H1 (cell line): Measurements from ENCODE around the gene MARK3. TPM values are rescaled to one million over a fixed set of nuclear protein-coding genes. Genes with fewer than 3 reads are reported as not detected.

Experiments used
- CTCF ChIA-PET: fragments of 300-600 bp; sonication (Branson Sonifier 250); formaldehyde crosslinking; loops from one replicate; lab custom pipeline; 2021; ENCODE audit not compliant: partially characterized antibody; lab: Charles Lee
- POLR2A ChIA-PET: fragments of 300-600 bp; sonication (Branson Sonifier 250); formaldehyde crosslinking; loops from one replicate; lab custom pipeline; 2021; ENCODE audit warnings: inconsistent platforms; ENCODE audit not compliant: partially characterized antibody; lab: Charles Lee
- DNase-seq, 2 experiments: peaks; one replicate each; pipeline versions ENCODE4 v3.0.0 to v3.0.0-alpha.2; 2010 to 2022; ENCODE audit warnings: low spot score in 2 of 2, low read depth in 1 of 2, mixed read lengths in 1 of 2
- FAIRE-seq: peaks from 2 replicates; lab custom pipeline; 2011; peaks lifted over from hg19 to GRCh38; lab: Jason Lieb, UNC
- H2AFZ ChIP-seq: 2 replicates; pipeline ENCODE4 v1.8.1; 2012; ENCODE audit warnings: low read length, inconsistent platforms
- H2AK5ac ChIP-seq: 2 replicates; pipeline ENCODE4 v1.6.1; 2013; ENCODE audit warnings: low read depth, low read length
- H2BK120ac ChIP-seq: replicated peaks from 2 replicates; pipeline ENCODE3; 2013; ENCODE audit warnings: low read depth, low read length, inconsistent platforms
- H2BK12ac ChIP-seq: 2 replicates; pipeline ENCODE4 v1.6.1; 2013; ENCODE audit warnings: low read depth, low read length
- H2BK15ac ChIP-seq: 2 replicates; pipeline ENCODE4 v1.6.1; 2013; ENCODE audit warnings: low read length
- H2BK20ac ChIP-seq: 2 replicates; pipeline ENCODE4 v1.6.1; 2013; ENCODE audit warnings: low read length
- H2BK5ac ChIP-seq: 2 replicates; pipeline ENCODE4 v1.6.1; 2013; ENCODE audit warnings: low read depth, low read length
- H3K14ac ChIP-seq: 2 replicates; pipeline ENCODE4 v1.6.1; 2013; ENCODE audit warnings: inconsistent platforms; ENCODE audit not compliant: insufficient read length
- H3K18ac ChIP-seq: 2 replicates; pipeline ENCODE4 v1.6.1; 2013; ENCODE audit warnings: low read length; ENCODE audit errors: extremely low read depth
- H3K23ac ChIP-seq: 2 replicates; pipeline ENCODE4 v1.6.1; 2013; ENCODE audit warnings: inconsistent platforms; ENCODE audit not compliant: insufficient read length
- H3K23me2 ChIP-seq: 2 replicates; pipeline ENCODE4 v1.6.1; 2013; ENCODE audit warnings: low read depth, low read length
- H3K27ac ChIP-seq: 2 replicates; pipeline ENCODE4 v1.6.1; 2011; ENCODE audit warnings: low read depth, low read length, inconsistent platforms
- H3K27me3 ChIP-seq, 4 experiments: replicated peaks in 1 of 4; 1 replicate in 1 of 4; 2 replicates in 3 of 4; pipeline versions ENCODE4 v1.6.1 to v1.8.1; 2011 to 2013; ENCODE audit warnings: low read length in 3 of 4, mild to moderate bottlenecking in 3 of 4, inconsistent platforms in 2 of 4, mixed read lengths in 2 of 4, moderate library complexity in 1 of 4; ENCODE audit not compliant: control insufficient read depth in 3 of 4, insufficient read depth in 3 of 4; ENCODE audit errors: extremely low read depth in 1 of 4
- H3K36me3 ChIP-seq, 4 experiments: 2 replicates each; pipeline versions ENCODE4 v1.6.1 to v1.8.1; 2011 to 2013; ENCODE audit warnings: mild to moderate bottlenecking in 4 of 4, low read length in 3 of 4, moderate library complexity in 2 of 4, control low read depth in 1 of 4, inconsistent platforms in 1 of 4; ENCODE audit not compliant: insufficient read depth in 4 of 4, control insufficient read depth in 2 of 4
- H3K4ac ChIP-seq: replicated peaks from 2 replicates; pipeline ENCODE3; 2013; ENCODE audit warnings: low read length, low read depth, mixed read lengths, inconsistent platforms; ENCODE audit not compliant: insufficient read length
- H3K4me1 ChIP-seq, 4 experiments: replicated peaks in 1 of 4; 1 replicate in 1 of 4; 2 replicates in 3 of 4; pipeline versions ENCODE4 v1.6.1 to v1.8.1; 2011 to 2013; ENCODE audit warnings: low read length in 3 of 4, inconsistent platforms in 2 of 4, mixed read lengths in 1 of 4; ENCODE audit not compliant: insufficient read depth in 4 of 4, control insufficient read depth in 3 of 4
- H3K4me2 ChIP-seq, 2 experiments: 2 replicates each; pipeline versions ENCODE4 v1.6.1 to v1.8.1; 2011 to 2013; ENCODE audit warnings: low read depth in 2 of 2, low read length in 2 of 2, control low read depth in 1 of 2, inconsistent platforms in 1 of 2, mild to moderate bottlenecking in 1 of 2; ENCODE audit not compliant: insufficient read depth in 1 of 2
- H3K4me3 ChIP-seq, 4 experiments: fragments of 200-600, 300-600 bp in 1 of 4; sonication (generic), shearing (Covaris generic), sonication (Bioruptor Twin) in 1 of 4; 2 replicates each; pipeline versions ENCODE4 v1.5.1 to v1.8.1; 2011 to 2016; ENCODE audit warnings: low read length in 4 of 4, low read depth in 3 of 4, control low read depth in 2 of 4, inconsistent platforms in 2 of 4, mild to moderate bottlenecking in 2 of 4, mixed read lengths in 1 of 4, moderate library complexity in 1 of 4; ENCODE audit not compliant: insufficient read depth in 2 of 4; ENCODE audit errors: extremely low read depth in 1 of 4
- H3K56ac ChIP-seq: replicated peaks from 2 replicates; pipeline ENCODE3; 2013; ENCODE audit warnings: low read depth, mild to moderate bottlenecking, mixed read lengths, low read length, inconsistent platforms; ENCODE audit not compliant: insufficient read length
- H3K79me1 ChIP-seq: 2 replicates; pipeline ENCODE4 v1.6.1; 2013; ENCODE audit warnings: low read depth, low read length, control low read depth
- H3K79me2 ChIP-seq, 2 experiments: 2 replicates each; pipeline versions ENCODE4 v1.6.1 to v1.8.1; 2012 to 2013; ENCODE audit warnings: low read length in 2 of 2, mild to moderate bottlenecking in 2 of 2, inconsistent platforms in 1 of 2; ENCODE audit not compliant: insufficient read depth in 2 of 2, control insufficient read depth in 1 of 2
- H3K9ac ChIP-seq, 4 experiments: replicated peaks in 1 of 4; 1 replicate in 1 of 4; 2 replicates in 3 of 4; pipeline versions ENCODE4 v1.6.1 to v1.8.1; 2011 to 2013; ENCODE audit warnings: low read depth in 3 of 4, low read length in 3 of 4, control low read depth in 2 of 4, mild to moderate bottlenecking in 2 of 4, moderate library complexity in 2 of 4, inconsistent platforms in 1 of 4; ENCODE audit errors: extremely low read depth in 1 of 4
- H3K9me3 ChIP-seq, 2 experiments: 2 replicates each; pipeline versions ENCODE4 v1.6.1 to v1.8.1; 2012 to 2013; ENCODE audit warnings: mild to moderate bottlenecking in 2 of 2, moderate library complexity in 2 of 2, control low read depth in 1 of 2, inconsistent platforms in 1 of 2, low read depth in 1 of 2, low read length in 1 of 2, mixed read lengths in 1 of 2; ENCODE audit not compliant: insufficient read depth in 2 of 2
- H4K20me1 ChIP-seq, 2 experiments: replicated peaks in 1 of 2; 2 replicates each; pipeline versions ENCODE3 to v1.8.1; 2011 to 2013; ENCODE audit warnings: inconsistent platforms in 2 of 2, low read length in 2 of 2, mild to moderate bottlenecking in 1 of 2; ENCODE audit not compliant: insufficient read depth in 2 of 2, control insufficient read depth in 1 of 2
- H4K5ac ChIP-seq: 2 replicates; pipeline ENCODE4 v1.6.1; 2013; ENCODE audit warnings: low read length, low read depth, mixed read lengths, inconsistent platforms; ENCODE audit not compliant: insufficient read length
- H4K8ac ChIP-seq: 2 replicates; pipeline ENCODE4 v1.8.0; 2013; ENCODE audit warnings: mild to moderate bottlenecking, moderate library complexity, low read length, inconsistent platforms; ENCODE audit not compliant: insufficient read depth; ENCODE audit errors: extremely low read depth
- H4K91ac ChIP-seq: replicated peaks from 2 replicates; pipeline ENCODE3; 2013; ENCODE audit warnings: low read length, mixed read lengths, inconsistent platforms; ENCODE audit not compliant: insufficient read length
- CBX5 ChIP-seq: fragments of 300-800, 300-1000 bp; sonication (generic); IDR thresholded peaks from 2 replicates; pipeline ENCODE4 v1.7.1; 2016; ENCODE audit warnings: antibody characterized with exemption, low read length, low read depth
- CREB1 ChIP-seq: IDR thresholded peaks from 2 replicates; pipeline ENCODE4 v1.6.1; 2012; ENCODE audit warnings: inconsistent platforms
- EZH2 ChIP-seq: fragments of 200-600 bp; sonication (generic); IDR thresholded peaks from 2 replicates; pipeline ENCODE4 v1.7.1; 2012; ENCODE audit warnings: low read depth, mild to moderate bottlenecking, moderate library complexity, low read length, inconsistent platforms; ENCODE audit not compliant: severe bottlenecking
- MAFK ChIP-seq: IDR thresholded peaks from 2 replicates; pipeline ENCODE4 v1.6.1; 2012; ENCODE audit warnings: low read depth, mild to moderate bottlenecking, improper control_type of control experiment, low read length
- MAX ChIP-seq: IDR thresholded peaks from 2 replicates; pipeline ENCODE4 v1.6.1; 2012; ENCODE audit warnings: inconsistent platforms
- NRF1 ChIP-seq: IDR thresholded peaks from 2 replicates; pipeline ENCODE4 v1.6.1; 2011; ENCODE audit warnings: mild to moderate bottlenecking, low read depth, low read length, improper control_type of control experiment
- SIRT6 ChIP-seq: IDR thresholded peaks from one replicate; pipeline ENCODE4 v1.7.1; 2012; ENCODE audit warnings: low read length, inconsistent platforms
- SIX5 ChIP-seq: IDR thresholded peaks from 2 replicates; pipeline ENCODE4 v1.6.1; 2011; ENCODE audit warnings: mild to moderate bottlenecking, low read depth, low read length
- TBP ChIP-seq: IDR thresholded peaks from 2 replicates; pipeline ENCODE4 v1.6.1; 2011; ENCODE audit warnings: low read depth, low read length, improper control_type of control experiment
- USF2 ChIP-seq: IDR thresholded peaks from 2 replicates; pipeline ENCODE4 v1.6.1; 2011; ENCODE audit warnings: low read length, improper control_type of control experiment
- WGBS, 2 experiments: shearing (Covaris generic) in 1 of 2; methylation state at CpG; one replicate each; pipeline versions ENCODE4 v1.1.6 to v1.1.7; 2013 to 2015; ENCODE audit warnings: low lambda C conversion rate in 2 of 2, mixed read lengths in 2 of 2, inconsistent platforms in 1 of 2, low coverage in 1 of 2, missing lambda C conversion rate in 1 of 2; ENCODE audit not compliant: insufficient replicate concordance in 2 of 2, insufficient coverage in 1 of 2, insufficient read length in 1 of 2; ENCODE audit errors: extremely low coverage in 1 of 2, missing lambda C conversion rate in 1 of 2; 5-methylcytosine and 5-hydroxymethylcytosine counted together
- polyA plus RNA-seq, 7 experiments: library from polyadenylated mRNA; depleted of rRNA in 3 of 7; stranded (reverse) in 5 of 7; unstranded in 2 of 7; fragments of >200 nt in 5 of 7; fragments of 200-250 nt in 2 of 7; gene quantifications; 1 replicate in 5 of 7; 2 replicates in 1 of 7; 4 replicates in 1 of 7; pipeline versions ENCODE4 v1.2.1 to v1.2.3, GENCODE V29; 2011 to 2013; ENCODE audit warnings: missing spikeins in 2 of 7, mixed read lengths in 2 of 7
- total RNA-seq: library from RNA; stranded (reverse); fragmentation: NEBNext Ultra II Directional; extraction: Animal tissue kit (Norgen Biotek cat#: 25700); gene quantifications from 2 replicates; pipeline ENCODE4 v1.2.1, GENCODE V29; 2021

MARK3 gene
- total and polyA plus RNA-seq, 2 of the 8 experiments (the other 6 are each of a cell fraction or from before 2014, with no cell fraction given), result 39.4 to 76.9 TPM

GRCh38 chr14:103444837-103445524 is 59.8 kb downstream of the MARK3 start:
- Histone ChIP-seq H3K9ac (no peak overlapping the region), H3K4me2 (no peak overlapping the region)
- no peak for FAIRE-seq

More at GRCh38 chr14:103444837-103445524, 59.8 kb downstream of the MARK3 start:
- H2BK15ac ChIP-seq, result no peak overlapping the region
- H4K5ac ChIP-seq, result no peak overlapping the region
- TF ChIP-seq NRF1, result no peak
- TF ChIP-seq SIRT6, result no peak
- TF ChIP-seq MAFK, result no peak
- TF ChIP-seq SIX5, result no peak
- no peak for TF ChIP-seq CBX5
- TF ChIP-seq EZH2, result no peak
- no peak for TF ChIP-seq CREB1
- no peak for TF ChIP-seq TBP
- no peak for TF ChIP-seq USF2
- TF ChIP-seq MAX, result no peak
- H3K79me1 ChIP-seq, result peaks cover 5% of the 10 kb centered on the region; the same call in 1 of the 2 replicates
- no peak overlapping the region for H4K8ac ChIP-seq
- CTCF ChIA-PET, result interaction anchor here (0.6 to 0.8 kb wide), 3 partner anchors 43 to 169 kb away, joined by 3 to 5 read pairs (median 3); no protein-coding TSS in a partner anchor
- H2AK5ac ChIP-seq, result no peak overlapping the region
- H3K56ac ChIP-seq, result no peak overlapping the region
- no peak overlapping the region for H2BK120ac ChIP-seq
- peaks cover 0 to 8% (median 3%) of the 10 kb centered on the region in 4 experiments; a peak in 5 of 7 replicates for H3K4me1 ChIP-seq
- no peaks in the 10 kb centered on the region for H3K27me3 ChIP-seq
- H3K79me2 ChIP-seq, result peaks cover 0 to 50% of the 10 kb centered on the region in 2 experiments; a peak in 3 of 4 replicates
- DNase-seq, result no peak
- no peak overlapping the region for H4K91ac ChIP-seq
- no peak overlapping the region for H3K4me3 ChIP-seq
- no peak overlapping the region for H3K14ac ChIP-seq
- POLR2A ChIA-PET, result interaction anchor here (0.7 to 1.4 kb wide), 3 partner anchors 8 to 111 kb away, joined by 3 to 7 read pairs (median 3); partner anchors contain the start of gene EIF5
- H4K20me1 ChIP-seq, result peaks cover 0 to 3% of the 10 kb centered on the region in 2 experiments
- no peak overlapping the region for H3K18ac ChIP-seq
- H2BK12ac ChIP-seq, result no peak overlapping the region
- H3K9me3 ChIP-seq, result no peaks in the 10 kb centered on the region
- no peak overlapping the region for H3K27ac ChIP-seq
- no peak overlapping the region for H3K4ac ChIP-seq
- no peaks in the 10 kb centered on the region for H3K23me2 ChIP-seq
- H2BK20ac ChIP-seq, result no peak overlapping the region
- H2BK5ac ChIP-seq, result no peak overlapping the region
- H3K23ac ChIP-seq, result no peak overlapping the region
- H3K36me3 ChIP-seq, result no peaks in the 10 kb centered on the region
- no peak overlapping the region for H2AFZ ChIP-seq
- WGBS, 2 experiments, result 74% methylated on average over 4 of the region's 4 CpGs; no CpG with 5 or more reads in 1 of the 2 experiments
